ENCODE results near the gene RFLNA.

RFLNA gene

GRCh38 chr12:124294780-124295341, at the start of gene RFLNA:
Gene RFLNA (plus strand): TSS chr12:124295093. CDS start chr12:124295430, 337 bp downstream.
- H3K27ac ChIP-seq: no peak within 1 kb of the TSS
- TF ChIP-seq CTCF (conservative IDR thresholded peaks at IDR 0.05) (no peak), ZFX (IDR thresholded peaks at IDR 0.05) (no peak)

- no peak for TF ChIP-seq ZFX (IDR thresholded peaks at IDR 0.05)
- TF ChIP-seq CTCF (conservative IDR thresholded peaks at IDR 0.05): no peak
- no peak overlapping the region for H3K27ac ChIP-seq
These were observed 47.6 kb upstream of the RFLNA start for GRCh38 chr12:124247331-124247730.

GRCh38 chr12:124248941-124249825, 45.7 kb upstream of the RFLNA start:
- TF ChIP-seq ZFX (IDR thresholded peaks at IDR 0.05) (no peak), CTCF (conservative IDR thresholded peaks at IDR 0.05) (no peak)
- no peak overlapping the region for H3K27ac ChIP-seq

- no peak overlapping the region for H3K27ac ChIP-seq
- TF ChIP-seq CTCF (conservative IDR thresholded peaks at IDR 0.05) (no peak), ZFX (IDR thresholded peaks at IDR 0.05) (no peak)
These were observed 43.7 kb upstream of the RFLNA start for GRCh38 chr12:124251186-124251585.

- TF ChIP-seq CTCF (conservative IDR thresholded peaks at IDR 0.05) (no peak), ZFX (IDR thresholded peaks at IDR 0.05) (no peak)
- no peak overlapping the region for H3K27ac ChIP-seq
These were observed 41.9 kb upstream of the RFLNA start for GRCh38 chr12:124252964-124253363.

- TF ChIP-seq CTCF (conservative IDR thresholded peaks at IDR 0.05): no peak
- TF ChIP-seq ZFX (IDR thresholded peaks at IDR 0.05): no peak
- H3K27ac ChIP-seq: no peak overlapping the region
These were observed 40.8 kb upstream of the RFLNA start for GRCh38 chr12:124254126-124254525.
